HFF-Myc (cell line): Measurements from ENCODE around the gene FAM171A2.
A peak's percentile ranks its signal among the peaks of the same experiment; 100 is the strongest.
"Not testable (repeated sequence)": the region's sequence is repeated elsewhere in the genome, so short reads cannot be mapped to it uniquely, and the experiment has no call there.

Experiments used
- DNase-seq: peaks from one replicate; pipeline ENCODE4 v3.0.0-alpha.2; 2011; ENCODE audit warnings: low read depth; ENCODE audit errors: extremely low read depth
- H3K4me3 ChIP-seq: replicated peaks from 2 replicates; pipeline ENCODE4 v1.5.1; 2011; ENCODE audit warnings: low read depth, mild to moderate bottlenecking, control low read depth, low read length
- TF ChIP-seq, protein P1 (sequence below): IDR thresholded peaks from 2 replicates; pipeline ENCODE4 v1.5.1; 2012; ENCODE audit warnings: mild to moderate bottlenecking, low read depth, low read length, control low read depth; ENCODE audit errors: missing control alignments

FAM171A2 gene

GRCh38 chr17:44348234-44348987 lies 15.2 kb downstream of the FAM171A2 start:
- TF ChIP-seq, protein P1, sequence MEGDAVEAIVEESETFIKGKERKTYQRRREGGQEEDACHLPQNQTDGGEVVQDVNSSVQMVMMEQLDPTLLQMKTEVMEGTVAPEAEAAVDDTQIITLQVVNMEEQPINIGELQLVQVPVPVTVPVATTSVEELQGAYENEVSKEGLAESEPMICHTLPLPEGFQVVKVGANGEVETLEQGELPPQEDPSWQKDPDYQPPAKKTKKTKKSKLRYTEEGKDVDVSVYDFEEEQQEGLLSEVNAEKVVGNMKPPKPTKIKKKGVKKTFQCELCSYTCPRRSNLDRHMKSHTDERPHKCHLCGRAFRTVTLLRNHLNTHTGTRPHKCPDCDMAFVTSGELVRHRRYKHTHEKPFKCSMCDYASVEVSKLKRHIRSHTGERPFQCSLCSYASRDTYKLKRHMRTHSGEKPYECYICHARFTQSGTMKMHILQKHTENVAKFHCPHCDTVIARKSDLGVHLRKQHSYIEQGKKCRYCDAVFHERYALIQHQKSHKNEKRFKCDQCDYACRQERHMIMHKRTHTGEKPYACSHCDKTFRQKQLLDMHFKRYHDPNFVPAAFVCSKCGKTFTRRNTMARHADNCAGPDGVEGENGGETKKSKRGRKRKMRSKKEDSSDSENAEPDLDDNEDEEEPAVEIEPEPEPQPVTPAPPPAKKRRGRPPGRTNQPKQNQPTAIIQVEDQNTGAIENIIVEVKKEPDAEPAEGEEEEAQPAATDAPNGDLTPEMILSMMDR, result no peak
- no peak overlapping the region for H3K4me3 ChIP-seq
- DNase-seq, result no peak

- not testable (repeated sequence) for DNase-seq, H3K4me3 ChIP-seq
Measured at GRCh38 chr17:44347206-44348055, 16.2 kb downstream of the FAM171A2 start.

DNA sequence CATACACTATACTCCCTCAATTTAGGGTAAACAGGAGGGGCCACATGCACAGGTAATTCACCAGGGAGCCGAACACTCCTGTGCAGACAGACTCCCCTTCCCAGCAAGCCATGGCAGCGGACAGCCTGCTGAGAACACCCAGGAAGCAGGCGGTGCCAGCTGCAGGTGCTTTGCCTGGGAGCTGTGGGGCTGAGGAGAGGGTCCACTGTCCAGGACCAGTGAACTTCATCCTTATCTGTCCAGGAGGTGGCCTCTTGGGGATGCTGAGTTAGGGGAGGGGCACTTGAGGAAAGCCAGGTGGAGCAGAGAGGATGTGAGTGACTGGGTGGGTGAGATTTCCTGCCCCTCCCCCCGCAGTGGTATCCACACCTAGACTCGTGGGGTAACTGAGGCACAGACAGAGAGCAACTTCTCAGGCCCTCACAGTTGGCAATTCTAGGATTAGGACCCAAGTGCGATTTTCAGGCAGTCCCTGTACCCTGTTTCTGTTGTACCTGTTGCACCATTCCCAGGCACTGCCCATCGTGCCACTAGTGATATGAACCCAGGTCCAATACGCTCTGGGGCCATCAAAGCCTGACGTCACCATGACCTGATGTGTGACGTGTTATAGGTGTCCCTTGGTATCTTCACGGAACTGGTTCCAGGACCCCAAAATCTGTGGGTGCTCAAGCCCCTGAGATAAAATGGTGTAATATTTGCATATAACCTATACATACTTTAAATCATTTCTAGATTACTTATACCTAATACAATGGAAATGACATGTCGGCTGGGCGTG lies 17.4 kb downstream of the FAM171A2 start:
- TF ChIP-seq, protein P1, result no peak
- DNase-seq, result no peak
- peak overlapping the region; percentile 96 for H3K4me3 ChIP-seq

GRCh38 chr17:44345454-44346026 lies 18.1 kb downstream of the FAM171A2 start:
- TF ChIP-seq, protein P1, result peak; percentile 58
- DNase-seq, result no peak
- H3K4me3 ChIP-seq, result peak overlapping the region; percentile 96

- peak; percentile 99 for DNase-seq
- TF ChIP-seq, protein P1, result no peak
- peak within 1 kb of the TSS; percentile 96 for H3K4me3 ChIP-seq
Measured at GRCh38 chr17:44344939-44345453, 18.7 kb downstream of the FAM171A2 start, which contains the start of gene GRN. GRN (plus strand) TSS chr17:44345302; CDS start chr17:44349165, 3,863 bp downstream.

DNA sequence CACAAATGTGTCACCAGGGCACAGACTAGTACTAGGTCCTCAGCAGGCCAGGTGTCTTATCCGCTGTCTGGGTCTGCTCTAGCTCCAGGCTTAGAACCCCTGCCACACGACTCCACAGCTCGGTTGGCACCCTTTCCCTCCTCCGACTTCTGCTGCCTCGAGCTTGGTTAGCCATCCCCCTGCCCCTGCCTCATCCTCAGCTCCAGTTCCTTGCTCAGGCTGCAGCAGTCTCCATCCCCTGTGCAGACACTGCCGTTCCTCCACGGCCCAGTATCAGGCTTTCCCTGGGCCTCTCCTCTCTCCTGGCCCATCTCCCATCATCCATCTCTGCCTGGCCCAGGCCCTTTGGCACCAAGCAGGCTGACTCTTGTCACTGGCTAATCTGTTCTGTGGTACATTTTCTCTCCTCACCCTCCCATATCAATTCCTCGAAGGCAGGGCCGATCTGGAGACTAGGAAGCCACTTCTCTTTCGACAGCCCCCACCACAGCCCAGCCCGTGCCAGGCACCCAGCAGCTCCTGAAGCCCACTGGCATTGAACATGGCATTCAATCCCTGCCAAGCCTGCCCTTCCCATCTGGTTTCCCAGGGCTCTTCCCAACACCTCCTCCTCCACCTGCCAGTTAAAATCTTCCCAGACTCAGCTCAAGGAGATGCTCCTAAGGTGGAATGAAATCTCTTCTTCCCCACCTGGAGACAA lies 20.0 kb downstream of the FAM171A2 start:
- TF ChIP-seq, protein P1, result no peak
- no peak for DNase-seq
- no peak overlapping the region for H3K4me3 ChIP-seq

GRCh38 chr17:44340553-44340952 lies 23.1 kb downstream of the FAM171A2 start:
- not testable (repeated sequence) for H3K4me3 ChIP-seq, DNase-seq
